GM10266 (cell line): Measurements from ENCODE around the gene RBM33.
"Not testable (repeated sequence)": the region's sequence is repeated elsewhere in the genome, so short reads cannot be mapped to it uniquely, and the experiment has no call there.

ENCODE experiments used
- DNase-seq: peaks from one replicate; pipeline ENCODE4 v3.0.0; 2012; ENCODE audit errors: extremely low spot score
- TF ChIP-seq, protein P1 (sequence below): IDR thresholded peaks from 2 replicates; pipeline ENCODE4 v1.5.1; 2012; ENCODE audit warnings: mild to moderate bottlenecking, low read depth; ENCODE audit not compliant: control insufficient read depth, insufficient read depth; ENCODE audit errors: missing control alignments

Gene RBM33

GRCh38 chr7:155682484-155682883, 38.0 kb downstream of the RBM33 start:
- TF ChIP-seq, protein P1, sequence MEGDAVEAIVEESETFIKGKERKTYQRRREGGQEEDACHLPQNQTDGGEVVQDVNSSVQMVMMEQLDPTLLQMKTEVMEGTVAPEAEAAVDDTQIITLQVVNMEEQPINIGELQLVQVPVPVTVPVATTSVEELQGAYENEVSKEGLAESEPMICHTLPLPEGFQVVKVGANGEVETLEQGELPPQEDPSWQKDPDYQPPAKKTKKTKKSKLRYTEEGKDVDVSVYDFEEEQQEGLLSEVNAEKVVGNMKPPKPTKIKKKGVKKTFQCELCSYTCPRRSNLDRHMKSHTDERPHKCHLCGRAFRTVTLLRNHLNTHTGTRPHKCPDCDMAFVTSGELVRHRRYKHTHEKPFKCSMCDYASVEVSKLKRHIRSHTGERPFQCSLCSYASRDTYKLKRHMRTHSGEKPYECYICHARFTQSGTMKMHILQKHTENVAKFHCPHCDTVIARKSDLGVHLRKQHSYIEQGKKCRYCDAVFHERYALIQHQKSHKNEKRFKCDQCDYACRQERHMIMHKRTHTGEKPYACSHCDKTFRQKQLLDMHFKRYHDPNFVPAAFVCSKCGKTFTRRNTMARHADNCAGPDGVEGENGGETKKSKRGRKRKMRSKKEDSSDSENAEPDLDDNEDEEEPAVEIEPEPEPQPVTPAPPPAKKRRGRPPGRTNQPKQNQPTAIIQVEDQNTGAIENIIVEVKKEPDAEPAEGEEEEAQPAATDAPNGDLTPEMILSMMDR: no peak
- no peak for DNase-seq

GRCh38 chr7:155683098-155683497, 38.6 kb downstream of the RBM33 start:
- no peak for DNase-seq
- TF ChIP-seq, protein P1: no peak

DNA sequence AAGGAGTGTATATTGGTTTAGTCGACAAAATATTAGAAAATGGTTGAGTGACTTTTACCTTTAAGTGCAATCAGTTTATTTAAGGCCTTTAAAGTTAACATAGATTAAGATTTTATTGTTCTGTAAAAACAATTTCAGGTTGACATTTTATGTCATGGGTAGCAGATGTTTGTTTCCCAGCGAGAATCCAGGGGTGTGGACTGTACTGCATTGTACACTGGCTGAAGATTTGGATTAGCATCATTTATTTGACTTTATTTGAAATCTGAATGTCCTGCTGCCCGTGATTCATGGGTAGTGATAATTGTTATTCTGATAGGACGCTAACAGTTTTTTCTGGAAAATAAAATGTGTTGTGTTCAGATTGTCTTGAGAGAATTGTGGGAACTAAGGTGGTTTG, 39.3 kb downstream of the RBM33 start:
- TF ChIP-seq, protein P1: no peak
- DNase-seq: no peak

GRCh38 chr7:155684543-155684942, 40.1 kb downstream of the RBM33 start:
- no peak for DNase-seq
- TF ChIP-seq, protein P1: no peak

DNA sequence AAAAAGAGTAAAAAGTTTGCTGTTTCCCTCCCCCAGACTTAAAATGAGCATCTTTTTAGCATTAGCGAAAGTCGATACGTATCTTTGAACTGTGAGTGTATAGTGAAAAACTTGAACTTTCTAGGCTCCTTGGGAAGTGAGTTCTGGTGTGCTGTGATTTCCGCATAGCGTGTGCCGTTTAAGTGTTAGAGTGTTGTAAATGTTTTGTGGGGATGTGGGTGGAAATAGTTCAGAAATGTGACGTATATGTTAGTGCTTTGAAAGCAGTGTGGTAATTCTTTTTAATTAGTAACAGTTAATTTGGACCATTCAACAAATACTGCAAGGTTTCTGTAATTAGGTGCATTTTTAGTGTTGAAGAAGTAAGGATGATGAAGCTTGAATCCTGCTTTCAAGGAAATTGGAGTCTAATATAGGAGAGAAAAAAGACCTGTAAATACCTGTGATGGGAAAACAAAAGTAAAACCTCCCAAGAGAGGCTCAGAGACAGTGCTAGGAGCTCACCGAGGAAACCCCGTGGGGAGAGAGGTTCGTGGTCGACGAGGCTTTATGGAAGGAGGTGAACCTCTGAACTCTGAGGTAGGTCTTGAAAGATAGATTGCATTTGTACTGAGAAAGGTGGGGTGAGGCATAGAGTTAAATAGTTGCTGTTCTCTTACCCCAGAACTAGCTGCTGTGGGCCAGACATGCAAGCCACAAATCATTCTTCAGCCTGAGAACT, 40.8 kb downstream of the RBM33 start:
- TF ChIP-seq, protein P1: no peak
- no peak for DNase-seq

DNA sequence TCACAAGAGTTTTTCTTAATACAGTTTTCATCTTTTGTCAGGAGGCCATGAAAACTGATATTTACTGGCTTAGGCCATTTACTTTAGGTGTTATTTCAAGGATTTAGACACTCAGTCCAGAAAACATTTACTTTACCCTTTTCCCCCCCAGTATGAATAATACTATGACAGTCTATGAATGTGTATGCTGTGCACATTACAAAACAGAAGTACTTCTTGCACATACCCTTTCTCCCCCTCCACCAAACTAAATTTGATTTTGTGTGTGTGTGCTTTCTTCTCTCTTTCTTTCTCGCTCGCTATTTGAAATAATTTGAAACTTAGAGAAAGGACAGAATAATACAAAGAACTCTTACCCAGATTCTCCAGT, 41.3 kb downstream of the RBM33 start:
- TF ChIP-seq, protein P1: no peak
- DNase-seq: no peak

GRCh38 chr7:155686620-155687324, 42.3 kb downstream of the RBM33 start:
- not testable (repeated sequence) for DNase-seq

GRCh38 chr7:155688237-155688636, 43.8 kb downstream of the RBM33 start:
- not testable (repeated sequence) for DNase-seq

DNA sequence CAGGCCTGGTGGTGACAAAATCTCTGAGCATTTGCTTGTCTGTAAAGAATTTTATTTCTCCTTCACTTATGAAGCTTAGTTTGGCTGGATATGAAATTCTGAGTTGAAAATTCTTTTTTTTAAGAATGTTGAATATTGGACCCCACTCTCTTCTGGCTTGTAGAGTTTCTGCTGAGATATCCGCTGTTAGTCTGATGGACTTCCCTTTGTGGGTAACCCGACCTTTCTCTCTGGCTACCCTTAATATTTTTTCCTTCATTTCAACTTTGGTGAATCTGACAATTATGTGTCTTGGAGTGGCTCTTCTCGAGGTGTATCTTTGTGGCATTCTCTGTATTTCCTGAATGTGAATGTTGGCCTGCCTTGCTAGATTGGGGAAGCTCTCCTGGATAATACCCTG, 46.2 kb downstream of the RBM33 start:
- DNase-seq: not testable (repeated sequence)
